ENCODE measurements around the gene KIF21A.

GRCh38 chr12:39332661-39333175 lies 110.2 kb downstream of the KIF21A start:
- no peak for TF ChIP-seq CTCF (IDR thresholded peaks at IDR 0.05; ENCODE audit: poor library complexity)
- no peak for TF ChIP-seq EZH2phosphoT487 (IDR thresholded peaks at IDR 0.05; ENCODE audit: low read depth, severe bottlenecking, unreplicated experiment)
